ENCODE results near the gene PDCD10. TPM values are rescaled to one million over a fixed set of nuclear protein-coding genes. Genes with fewer than 3 reads are reported as not detected.

The PDCD10 gene
- total and polyA plus RNA-seq, 4 donors = 26.7 to 113 (median 51.5) TPM

GRCh38 chr3:167738037-167738436 lies 3.3 kb upstream of the PDCD10 start:
- Histone ChIP-seq H3K4me1 (ENCODE audit: control insufficient read depth in 5 of 5, insufficient read depth in 5 of 5, low read length in 5 of 5) (peaks cover 0 to 23% (median 0%) of the 10 kb centered on the region in 5 donors), H3K36me3 (ENCODE audit: control insufficient read depth in 4 of 4, insufficient read depth in 4 of 4, low read length in 4 of 4) (peaks cover 0 to 3% (median 0%) of the 10 kb centered on the region in 4 donors), H3K9ac (ENCODE audit: insufficient read depth in 1 of 2, low read length in 2 of 2) (no peak overlapping the region), H3K9me3 (ENCODE audit: control insufficient read depth in 4 of 4, insufficient read depth in 3 of 4, low read length in 3 of 4) (no peaks in the 10 kb centered on the region), H3K27ac (ENCODE audit: low read depth in 1 of 2, low read length in 1 of 2) (no peak overlapping the region), H3K4me3 (no peak overlapping the region), H3K27me3 (ENCODE audit: control insufficient read depth in 3 of 3, insufficient read depth in 3 of 3, low read length in 2 of 3) (no peaks in the 10 kb centered on the region)
- ATAC-seq (ENCODE audit: insufficient read depth, low FRiP score) (no peak), DNase-seq (no peak)
- TF ChIP-seq, protein P1, sequence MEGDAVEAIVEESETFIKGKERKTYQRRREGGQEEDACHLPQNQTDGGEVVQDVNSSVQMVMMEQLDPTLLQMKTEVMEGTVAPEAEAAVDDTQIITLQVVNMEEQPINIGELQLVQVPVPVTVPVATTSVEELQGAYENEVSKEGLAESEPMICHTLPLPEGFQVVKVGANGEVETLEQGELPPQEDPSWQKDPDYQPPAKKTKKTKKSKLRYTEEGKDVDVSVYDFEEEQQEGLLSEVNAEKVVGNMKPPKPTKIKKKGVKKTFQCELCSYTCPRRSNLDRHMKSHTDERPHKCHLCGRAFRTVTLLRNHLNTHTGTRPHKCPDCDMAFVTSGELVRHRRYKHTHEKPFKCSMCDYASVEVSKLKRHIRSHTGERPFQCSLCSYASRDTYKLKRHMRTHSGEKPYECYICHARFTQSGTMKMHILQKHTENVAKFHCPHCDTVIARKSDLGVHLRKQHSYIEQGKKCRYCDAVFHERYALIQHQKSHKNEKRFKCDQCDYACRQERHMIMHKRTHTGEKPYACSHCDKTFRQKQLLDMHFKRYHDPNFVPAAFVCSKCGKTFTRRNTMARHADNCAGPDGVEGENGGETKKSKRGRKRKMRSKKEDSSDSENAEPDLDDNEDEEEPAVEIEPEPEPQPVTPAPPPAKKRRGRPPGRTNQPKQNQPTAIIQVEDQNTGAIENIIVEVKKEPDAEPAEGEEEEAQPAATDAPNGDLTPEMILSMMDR (IDR thresholded peaks at IDR 0.05; ENCODE audit: control extremely low read depth, extremely low read depth) = no peak
- WGBS, 2 donors = 86 to 90% methylated on average over 2 of the region's 2 CpGs

DNA sequence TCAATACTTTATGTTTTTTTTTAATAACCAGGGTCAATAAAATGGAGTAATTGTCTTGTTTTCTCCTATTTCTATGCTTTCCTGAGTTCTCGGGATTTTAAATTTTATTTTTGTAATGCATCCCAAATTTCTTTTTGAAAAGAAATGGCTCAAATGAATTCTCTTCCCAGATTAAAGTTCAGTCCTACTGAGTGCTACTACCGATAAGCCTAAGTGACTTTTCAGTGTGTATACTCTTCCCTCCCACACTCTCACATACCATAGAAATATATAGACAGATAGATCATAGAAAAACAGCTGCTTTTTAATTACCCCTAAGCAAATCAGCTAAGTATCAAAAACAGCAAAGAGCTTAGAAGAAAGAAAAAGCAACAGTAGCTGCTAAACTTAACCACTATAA lies 2.3 kb upstream of the PDCD10 start:
- Histone ChIP-seq H3K27me3 (ENCODE audit: control insufficient read depth in 3 of 3, insufficient read depth in 3 of 3, low read length in 2 of 3) (no peaks in the 10 kb centered on the region), H3K4me1 (ENCODE audit: control insufficient read depth in 5 of 5, insufficient read depth in 5 of 5, low read length in 5 of 5) (peaks cover 0 to 23% (median 0%) of the 10 kb centered on the region in 5 donors), H3K9me3 (ENCODE audit: control insufficient read depth in 4 of 4, insufficient read depth in 3 of 4, low read length in 3 of 4) (no peaks in the 10 kb centered on the region), H3K36me3 (ENCODE audit: control insufficient read depth in 4 of 4, insufficient read depth in 4 of 4, low read length in 4 of 4) (peaks cover 0 to 3% (median 0%) of the 10 kb centered on the region in 4 donors), H3K27ac (ENCODE audit: low read depth in 1 of 2, low read length in 1 of 2) (no peak overlapping the region), H3K9ac (ENCODE audit: insufficient read depth in 1 of 2, low read length in 2 of 2) (no peak overlapping the region), H3K4me3 (no peak overlapping the region)
- 88 to 93% methylated on average over 2 of the region's 2 CpGs for WGBS, 2 donors
- no peak for DNase-seq
- TF ChIP-seq, protein P1 (IDR thresholded peaks at IDR 0.05; ENCODE audit: control extremely low read depth, extremely low read depth) = no peak
- no peak for ATAC-seq (ENCODE audit: insufficient read depth, low FRiP score)

- peak overlapping the region in 1 of 2 donors; percentile 36 for H3K9ac ChIP-seq (ENCODE audit: insufficient read depth in 1 of 2, low read length in 2 of 2)
- H3K36me3 ChIP-seq (ENCODE audit: control insufficient read depth in 4 of 4, insufficient read depth in 4 of 4, low read length in 4 of 4) = peaks cover 0 to 3% (median 0%) of the 10 kb centered on the region in 4 donors
- H3K4me3 ChIP-seq = no peak overlapping the region
- WGBS, 2 donors = 19 to 25% methylated on average over 7 of the region's 7 CpGs
- no peaks in the 10 kb centered on the region for H3K27me3 ChIP-seq (ENCODE audit: control insufficient read depth in 3 of 3, insufficient read depth in 3 of 3, low read length in 2 of 3)
- H3K4me1 ChIP-seq (ENCODE audit: control insufficient read depth in 5 of 5, insufficient read depth in 5 of 5, low read length in 5 of 5) = peaks cover 0 to 23% (median 0%) of the 10 kb centered on the region in 5 donors
- no peak for ATAC-seq (ENCODE audit: insufficient read depth, low FRiP score)
- TF ChIP-seq, protein P1 (IDR thresholded peaks at IDR 0.05; ENCODE audit: control extremely low read depth, extremely low read depth) = no peak
- H3K27ac ChIP-seq (ENCODE audit: low read depth in 1 of 2, low read length in 1 of 2) = no peak overlapping the region
- no peaks in the 10 kb centered on the region for H3K9me3 ChIP-seq (ENCODE audit: control insufficient read depth in 4 of 4, insufficient read depth in 3 of 4, low read length in 3 of 4)
- DNase-seq = peak in 2 of 3 donors; percentile 16 to 22
Measured at GRCh38 chr3:167736264-167736787, 1.6 kb upstream of the PDCD10 start.

Measured in lung (tissue), 12 donors.